Stomach (tissue), 9 donors: ENCODE results near the gene CDCA4. TPM values are rescaled to one million over a fixed set of nuclear protein-coding genes. Genes with fewer than 3 reads are reported as not detected.

Source experiments
- DNase-seq, 2 donors: peaks; one replicate each; pipeline versions ENCODE4 v3.0.0 to v3.0.0-alpha.2; 2013 to 2019
- H3K27ac ChIP-seq, 5 donors: fragments of 200-600 bp in 4 of 5; sonication (generic) in 4 of 5; one replicate each; pipeline ENCODE4 v1.5.1; 2013 to 2019; ENCODE audit warnings: mild to moderate bottlenecking in 1 of 5, moderate library complexity in 1 of 5
- H3K27me3 ChIP-seq, 3 donors: fragments of 200-600 bp; sonication (generic); one replicate each; pipeline ENCODE4 v1.5.1; 2017 to 2019; ENCODE audit warnings: mixed run types in 1 of 3
- H3K36me3 ChIP-seq, 4 donors: fragments of 200-600 bp; sonication (generic); 1 replicate in 3 of 4; 2 replicates in 1 of 4; pipeline ENCODE4 v1.5.1; 2016 to 2019
- H3K4me1 ChIP-seq, 4 donors: fragments of 200-600 bp; sonication (generic); one replicate each; pipeline ENCODE4 v1.5.1; 2016 to 2019
- H3K4me3 ChIP-seq, 4 donors: fragments of 200-600 bp; sonication (generic) in 3 of 4; one replicate each; pipeline ENCODE4 v1.5.1; 2016 to 2019; ENCODE audit warnings: mild to moderate bottlenecking in 1 of 4
- H3K9me3 ChIP-seq, 4 donors: fragments of 200-600 bp; sonication (generic); one replicate each; pipeline ENCODE4 v1.5.1; 2016 to 2019
- CTCF ChIP-seq, 7 experiments: fragments of 450-650 bp in 4 of 7; fragments of 200-600 bp in 3 of 7; sonication (generic) in 3 of 7; IDR thresholded peaks; one replicate each; pipeline ENCODE4 v1.5.1; 2016 to 2019; ENCODE audit warnings: antibody characterized with exemption in 7 of 7, control low read depth in 2 of 7, mild to moderate bottlenecking in 1 of 7
- EP300 ChIP-seq: sonication (generic); formaldehyde crosslinking; IDR thresholded peaks from one replicate; pipeline ENCODE4 v1.6.1; 2017; ENCODE audit warnings: antibody characterized with exemption
- POLR2A ChIP-seq, 4 donors: fragments of 450-650 bp; IDR thresholded peaks; one replicate each; pipeline ENCODE4 v1.6.1; 2016; ENCODE audit warnings: antibody characterized with exemption in 4 of 4, control low read depth in 2 of 4, mild to moderate bottlenecking in 1 of 4, moderate library complexity in 1 of 4
- POLR2AphosphoS5 ChIP-seq, 3 donors: sonication (generic); formaldehyde crosslinking; IDR thresholded peaks; one replicate each; pipeline ENCODE4 v1.6.1; 2016; ENCODE audit warnings: antibody characterized with exemption in 3 of 3
- WGBS, 5 donors: extraction: QIAGEN DNeasy Blood & Tissue Kit in 3 of 5; methylation state at CpG; one replicate each; pipeline versions ENCODE4 v1.1.5 to v1.1.7; 2013 to 2018; 5-methylcytosine and 5-hydroxymethylcytosine counted together
- intact Hi-C: fragments of 100-400 bp; cut with DNase I; formaldehyde crosslinking; loops from one replicate; pipeline ENCODE4 v1.15.1; 2023; ENCODE audit warnings: low total_unique reads
- polyA plus RNA-seq, 3 donors: library from polyadenylated mRNA; stranded (reverse); fragments of 200-250 nt; gene quantifications; one replicate each; pipeline ENCODE4 v1.2.3, GENCODE V29; 2013
- total RNA-seq, 5 donors: library from RNA; depleted of rRNA; stranded (reverse); fragments of >200 nt; gene quantifications; one replicate each; pipeline versions ENCODE4 v1.1.0 to v1.2.3, GENCODE V29; 2014 to 2016
- donor health status: healthy with polysubstance abuse.
- donor health status: Bipolar disorder and iron deficiency.
- donor health status: healthy.

CDCA4 gene
- total and polyA plus RNA-seq, 8 donors, result 2.9 to 12.3 (median 6.4) TPM

GRCh38 chr14:105014032-105014431 lies 6.9 kb downstream of the CDCA4 start:
- no peak for DNase-seq
- peaks cover 13 to 28% (median 26%) of the 10 kb centered on the region in 4 donors for H3K36me3 ChIP-seq
- no peak for TF ChIP-seq POLR2AphosphoS5 (IDR thresholded peaks at IDR 0.05)
- TF ChIP-seq CTCF (IDR thresholded peaks at IDR 0.05), result no peak
- no peak for TF ChIP-seq POLR2A (IDR thresholded peaks at IDR 0.05)
- peaks cover 3 to 50% (median 28%) of the 10 kb centered on the region in 4 donors for H3K4me1 ChIP-seq
- no peak overlapping the region for H3K4me3 ChIP-seq
- H3K27ac ChIP-seq, result no peak overlapping the region
- no peaks in the 10 kb centered on the region for H3K9me3 ChIP-seq
- no peaks in the 10 kb centered on the region for H3K27me3 ChIP-seq
- intact Hi-C loops, result no loop called here
- 77 to 87% (median 84%) methylated on average over 9 of the region's 9 CpGs for WGBS, 5 donors

GRCh38 chr14:105013150-105013785 lies 7.6 kb downstream of the CDCA4 start:
- no peak for TF ChIP-seq POLR2A (IDR thresholded peaks at IDR 0.05)
- no peak for TF ChIP-seq POLR2AphosphoS5 (IDR thresholded peaks at IDR 0.05)
- no peak for TF ChIP-seq CTCF (IDR thresholded peaks at IDR 0.05)
- TF ChIP-seq EP300, result no peak
- WGBS, 5 donors, result 46 to 58% (median 57%) methylated on average over 8 of the region's 8 CpGs
- intact Hi-C loops, result no loop called here
- H3K27me3 ChIP-seq, result no peaks in the 10 kb centered on the region
- H3K4me3 ChIP-seq, result no peak overlapping the region
- peaks cover 13 to 36% (median 34%) of the 10 kb centered on the region in 4 donors for H3K36me3 ChIP-seq
- H3K27ac ChIP-seq, result no peak overlapping the region
- DNase-seq, result no peak
- H3K9me3 ChIP-seq, result no peaks in the 10 kb centered on the region
- peaks cover 0 to 43% (median 23%) of the 10 kb centered on the region in 4 donors for H3K4me1 ChIP-seq

GRCh38 chr14:105012171-105012985 lies 8.5 kb downstream of the CDCA4 start:
- intact Hi-C loops, result no loop called here
- H3K9me3 ChIP-seq, result no peaks in the 10 kb centered on the region
- peak overlapping the region in 1 of 5 donors; percentile 78 for H3K27ac ChIP-seq
- no peak overlapping the region for H3K4me3 ChIP-seq
- 35 to 65% (median 56%) methylated on average over 18 to 23 of the region's 23 CpGs for WGBS, 5 donors
- peak in 1 of 2 donors; percentile 53 for DNase-seq
- H3K36me3 ChIP-seq, result peaks cover 13 to 45% (median 42%) of the 10 kb centered on the region in 4 donors
- TF ChIP-seq CTCF (IDR thresholded peaks at IDR 0.05), result peak in 4 of 7 experiments; percentile 23 to 54 (median 40)
- no peak for TF ChIP-seq EP300
- TF ChIP-seq POLR2AphosphoS5 (IDR thresholded peaks at IDR 0.05), result no peak
- no peaks in the 10 kb centered on the region for H3K27me3 ChIP-seq
- peaks cover 0 to 39% (median 19%) of the 10 kb centered on the region in 4 donors for H3K4me1 ChIP-seq

GRCh38 chr14:105011312-105011990 lies 9.4 kb downstream of the CDCA4 start:
- Histone ChIP-seq H3K9me3 (no peaks in the 10 kb centered on the region), H3K4me1 (peaks cover 0 to 36% (median 16%) of the 10 kb centered on the region in 4 donors), H3K36me3 (peaks cover 13 to 53% (median 46%) of the 10 kb centered on the region in 4 donors), H3K27ac (peak overlapping the region in 2 of 5 donors; percentile 25 to 78), H3K27me3 (no peaks in the 10 kb centered on the region), H3K4me3 (no peak overlapping the region)
- no peak for DNase-seq
- no peak for TF ChIP-seq EP300
- no peak for TF ChIP-seq POLR2AphosphoS5 (IDR thresholded peaks at IDR 0.05)
- no peak for TF ChIP-seq POLR2A (IDR thresholded peaks at IDR 0.05)
- TF ChIP-seq CTCF (IDR thresholded peaks at IDR 0.05), result no peak
- intact Hi-C loops, result no loop called here
- 77 to 87% (median 86%) methylated on average over 13 to 29 of the region's 29 CpGs for WGBS, 5 donors
